UCSD-AML1 (cell line): ENCODE results near the gene ENOX2.
A peak's percentile ranks its signal among the peaks of the same experiment; 100 is the strongest.

Experiments used
- DNase-seq: peaks from one replicate; lab custom pipeline; 2025; ENCODE audit not compliant: unreplicated experiment; lab: John Stamatoyannopoulos, UW

ENOX2 gene

GRCh38 chrX:130885508-130885907 is 17.5 kb downstream of the ENOX2 start:
- DNase-seq, result no peak

GRCh38 chrX:130884627-130885026 is 18.4 kb downstream of the ENOX2 start:
- DNase-seq, result no peak

- no peak for DNase-seq
Observed at GRCh38 chrX:130879869-130880268, 23.1 kb downstream of the ENOX2 start.

GRCh38 chrX:130878350-130879341 is 24.4 kb downstream of the ENOX2 start:
- DNase-seq, result peak; percentile 13

GRCh38 chrX:130877892-130878341 is 25.1 kb downstream of the ENOX2 start:
- no peak for DNase-seq

- no peak for DNase-seq
Observed at GRCh38 chrX:130876226-130876625, 26.8 kb downstream of the ENOX2 start.

- DNase-seq, result no peak
Observed at GRCh38 chrX:130874751-130875150, 28.3 kb downstream of the ENOX2 start.

GRCh38 chrX:130869239-130869638 is 33.8 kb downstream of the ENOX2 start:
- DNase-seq, result no peak

- DNase-seq, result no peak
Observed at GRCh38 chrX:130861462-130861861, 41.5 kb downstream of the ENOX2 start.

- DNase-seq, result no peak
Observed at GRCh38 chrX:130857207-130857606, 45.8 kb downstream of the ENOX2 start.

- DNase-seq, result no peak
Observed at GRCh38 chrX:130851569-130851968, 51.4 kb downstream of the ENOX2 start.

- no peak for DNase-seq
Observed at GRCh38 chrX:130848763-130849162, 54.2 kb downstream of the ENOX2 start.

GRCh38 chrX:130846746-130847145 is 56.3 kb downstream of the ENOX2 start:
- no peak for DNase-seq

GRCh38 chrX:130841776-130842175 is 61.2 kb downstream of the ENOX2 start:
- DNase-seq, result no peak

- DNase-seq, result no peak
Observed at GRCh38 chrX:130840345-130840744, 62.7 kb downstream of the ENOX2 start.

- DNase-seq, result no peak
Observed at GRCh38 chrX:130836447-130836846, 66.6 kb downstream of the ENOX2 start.

- no peak for DNase-seq
Observed at GRCh38 chrX:130834830-130835229, 68.2 kb downstream of the ENOX2 start.

GRCh38 chrX:130834149-130834548 is 68.9 kb downstream of the ENOX2 start:
- DNase-seq, result no peak

GRCh38 chrX:130831347-130831722 is 71.7 kb downstream of the ENOX2 start:
- DNase-seq, result no peak

- no peak for DNase-seq
Observed at GRCh38 chrX:130830599-130831346, 72.2 kb downstream of the ENOX2 start.

GRCh38 chrX:130829526-130830515 is 73.2 kb downstream of the ENOX2 start:
- DNase-seq, result no peak
